Dermis microvascular lymphatic vessel endothelial cell (primary cell): ENCODE measurements around the gene NDFIP1. TPM values are rescaled to one million over a fixed set of nuclear protein-coding genes. Genes with fewer than 3 reads are reported as not detected.
"Not testable (repeated sequence)": the region's sequence is repeated elsewhere in the genome, so short reads cannot be mapped to it uniquely, and the experiment has no call there.

ENCODE experiments used
- DNase-seq, 2 donors: peaks; one replicate each; pipeline versions ENCODE4 v3.0.0 to v3.0.0-alpha.2; 2010; ENCODE audit warnings: low read depth in 2 of 2
- total RNA-seq: library from RNA; depleted of rRNA; stranded (reverse); fragments of >200 nt; gene quantifications from 2 replicates; pipeline ENCODE4 v1.2.1, GENCODE V29; 2014

The NDFIP1 gene, protein sequence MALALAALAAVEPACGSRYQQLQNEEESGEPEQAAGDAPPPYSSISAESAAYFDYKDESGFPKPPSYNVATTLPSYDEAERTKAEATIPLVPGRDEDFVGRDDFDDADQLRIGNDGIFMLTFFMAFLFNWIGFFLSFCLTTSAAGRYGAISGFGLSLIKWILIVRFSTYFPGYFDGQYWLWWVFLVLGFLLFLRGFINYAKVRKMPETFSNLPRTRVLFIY
- 32.9 and 46.5 TPM in 2 replicates for total RNA-seq

DNA sequence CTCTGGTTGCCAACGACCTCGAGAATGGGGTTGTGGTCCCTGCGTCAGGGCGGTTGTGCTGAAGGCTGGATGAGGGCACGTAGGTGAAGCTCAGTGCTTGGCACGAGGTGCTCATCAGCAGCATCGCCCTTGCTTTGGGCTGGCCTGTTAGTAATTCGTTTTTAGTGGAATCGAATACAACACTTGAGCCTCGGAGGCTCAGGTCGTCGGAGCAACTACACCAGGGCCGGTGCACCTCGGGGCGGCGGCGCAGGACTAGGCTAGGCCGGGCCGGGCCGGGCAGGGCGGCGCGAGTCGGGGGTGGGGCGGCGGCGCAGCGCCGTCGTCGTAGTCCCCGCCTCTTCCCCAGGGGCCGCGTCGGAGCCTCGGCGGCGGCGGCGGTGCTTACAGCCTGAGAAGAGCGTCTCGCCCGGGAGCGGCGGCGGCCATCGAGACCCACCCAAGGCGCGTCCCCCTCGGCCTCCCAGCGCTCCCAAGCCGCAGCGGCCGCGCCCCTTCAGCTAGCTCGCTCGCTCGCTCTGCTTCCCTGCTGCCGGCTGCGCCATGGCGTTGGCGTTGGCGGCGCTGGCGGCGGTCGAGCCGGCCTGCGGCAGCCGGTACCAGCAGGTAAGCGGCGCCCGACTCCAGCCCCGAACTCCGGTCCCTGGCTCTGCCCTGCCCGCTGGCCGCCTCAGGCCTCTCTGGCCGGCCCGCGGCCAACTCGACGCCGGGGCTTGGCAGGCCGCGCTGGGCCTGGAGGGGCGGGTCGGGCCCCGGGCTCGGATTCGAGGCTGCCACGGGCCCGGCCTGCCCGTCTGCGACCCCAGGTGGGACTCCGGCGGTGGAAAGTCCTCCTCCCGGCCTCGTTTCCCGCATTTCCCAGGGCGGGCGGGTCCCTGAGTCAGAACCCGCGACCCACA is at the start of gene NDFIP1:
TSS of gene NDFIP1 (plus strand) at position 348 of the 899 bp plus-strand sequence. CDS start at position 544, 196 bp downstream.
- peak; percentile 22 to 86 for DNase-seq

DNA sequence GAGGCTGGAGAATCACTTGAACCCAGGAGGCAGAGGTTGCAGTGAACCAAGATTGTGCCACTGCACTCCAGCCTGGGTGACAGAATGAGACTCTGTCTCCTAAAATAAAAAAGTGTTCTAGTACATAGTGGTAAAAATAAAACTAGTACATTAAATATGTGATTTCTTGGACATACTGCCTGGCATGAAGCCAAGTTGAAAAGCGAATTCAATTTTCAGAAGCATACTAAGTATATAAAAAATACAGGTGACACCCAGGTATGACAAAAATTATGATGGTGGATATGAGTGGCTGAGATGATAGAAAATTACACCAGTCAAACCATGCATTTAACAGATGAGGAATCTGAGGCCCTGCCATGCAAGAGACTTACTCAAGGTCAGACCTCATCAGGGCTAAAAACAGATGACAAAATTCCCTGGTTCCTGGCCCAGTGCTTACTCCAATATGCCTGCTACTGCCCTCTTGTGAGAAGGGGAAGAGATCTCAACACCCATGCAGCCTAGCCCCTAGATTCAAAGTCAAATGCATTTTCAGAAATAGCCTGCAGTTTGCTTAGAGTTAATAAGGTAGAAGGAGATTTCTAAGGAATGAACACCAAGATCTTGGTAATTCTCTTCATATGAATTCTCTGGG is 49.2 kb upstream of the NDFIP1 start:
- DNase-seq, result no peak

DNA sequence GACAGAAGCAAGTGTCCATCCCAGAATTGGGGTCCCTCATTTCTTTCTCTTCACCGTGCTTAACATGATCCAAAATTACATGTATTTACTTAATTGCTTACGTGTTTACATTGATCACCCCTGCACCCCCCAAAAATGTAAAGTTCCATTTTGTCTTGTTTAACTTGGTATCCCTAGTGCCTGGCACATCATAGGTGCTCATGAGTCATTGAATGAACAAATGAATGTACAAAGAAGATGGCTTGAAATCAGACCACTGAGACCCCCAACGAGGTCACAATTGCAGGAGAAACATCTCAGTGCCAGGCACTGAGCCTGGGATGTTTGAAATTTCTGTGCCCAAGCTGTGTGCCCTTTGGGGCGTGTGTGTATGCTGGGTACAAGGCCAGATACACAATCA is 45.2 kb upstream of the NDFIP1 start:
- no peak for DNase-seq

DNA sequence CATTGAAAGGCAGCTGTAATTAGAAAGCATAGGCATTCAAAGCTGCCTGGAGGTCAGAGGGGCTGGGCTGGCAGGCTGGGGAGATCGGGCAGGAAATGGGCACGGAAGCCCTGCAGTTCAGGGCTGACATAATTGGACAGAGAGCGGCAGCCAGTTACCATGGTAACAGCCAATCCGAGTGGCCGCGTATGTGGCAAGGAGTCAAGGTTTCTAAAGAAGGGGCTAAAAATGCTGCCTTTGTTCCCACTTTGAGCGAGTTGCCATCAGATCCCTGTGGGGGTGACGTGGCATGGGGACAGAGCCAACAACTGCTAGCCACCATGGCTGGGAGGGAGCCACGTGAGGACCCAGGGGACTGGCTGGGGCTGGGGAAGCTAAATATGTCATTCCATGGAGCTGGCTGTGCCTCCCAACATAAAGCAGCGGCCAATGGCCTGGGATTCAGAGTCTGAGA is 44.7 kb upstream of the NDFIP1 start:
- DNase-seq, result peak; percentile 34 to 57

DNA sequence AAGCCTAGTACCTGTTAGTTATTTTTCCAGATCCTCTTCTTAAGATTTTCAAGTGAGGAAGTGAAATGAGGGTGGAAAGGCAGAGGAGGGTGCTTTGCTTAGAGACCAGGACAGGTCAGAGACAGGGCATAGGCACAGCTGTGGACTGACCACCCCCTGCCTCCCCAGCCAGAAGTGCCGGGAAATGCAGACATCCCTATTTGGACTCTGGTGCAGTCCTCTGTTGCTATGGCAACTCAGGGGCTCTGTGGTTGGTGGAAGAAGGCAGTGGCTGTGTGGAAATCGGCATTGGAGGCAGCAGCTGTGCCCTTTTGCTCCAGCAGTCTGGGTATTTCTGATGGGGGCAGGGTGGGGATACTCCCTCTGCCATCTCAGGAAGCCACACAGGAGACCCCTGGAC is 43.3 kb upstream of the NDFIP1 start:
- DNase-seq, result no peak

DNA sequence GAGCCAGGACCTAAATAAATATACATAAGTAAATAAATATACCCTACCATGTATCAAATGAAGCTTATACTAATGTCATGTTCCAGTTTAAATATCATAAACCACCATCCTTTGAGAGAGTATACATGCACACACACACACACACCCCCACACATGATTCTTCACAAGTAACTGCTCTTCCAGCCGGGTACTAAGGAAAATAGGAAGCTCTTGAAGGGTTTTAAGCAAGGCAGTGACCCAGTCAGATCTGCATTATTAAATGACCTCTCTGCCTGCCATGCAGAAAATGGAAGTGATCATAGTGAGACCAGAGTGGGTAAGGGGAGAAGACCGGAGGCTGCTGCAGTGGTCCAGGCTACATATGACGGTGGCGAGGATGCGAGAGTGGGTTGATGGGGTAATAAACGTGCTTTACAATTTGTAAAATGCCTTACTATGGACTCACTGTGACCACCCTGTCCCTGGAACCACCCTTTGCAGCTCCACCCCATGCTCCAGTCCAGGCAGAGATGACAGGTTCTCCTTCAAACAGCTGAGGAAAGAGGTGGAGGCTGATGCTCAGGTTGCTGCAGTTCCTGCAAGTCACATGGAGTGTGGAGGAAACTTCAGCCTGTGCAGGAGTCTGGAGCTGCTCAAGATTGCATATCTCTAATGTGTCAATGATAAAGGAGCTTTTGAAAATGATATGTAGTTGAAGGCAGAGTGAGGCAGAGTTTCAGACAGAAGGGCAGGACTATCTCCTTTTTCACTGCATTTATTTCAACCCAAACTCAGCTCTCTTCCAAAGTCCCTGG is 38.8 kb upstream of the NDFIP1 start:
- DNase-seq, result no peak

DNA sequence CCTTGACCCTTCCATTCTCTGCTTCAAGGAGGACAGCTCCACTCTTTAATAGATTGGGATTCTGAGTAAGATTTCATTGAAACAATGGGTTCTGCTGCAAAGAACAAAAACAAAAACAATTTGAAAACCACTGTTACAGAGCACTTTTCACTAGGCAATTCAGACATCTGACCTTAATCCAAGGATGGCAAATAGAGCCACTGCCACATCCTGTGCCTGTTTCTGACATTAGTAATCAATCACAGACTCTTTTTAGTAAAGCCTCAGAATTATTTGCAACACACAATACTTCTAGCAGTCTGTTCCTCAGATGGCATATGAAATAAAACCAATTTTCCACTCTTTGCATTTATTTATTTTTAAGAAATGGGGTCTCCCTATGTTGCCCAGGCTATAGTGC is 37.8 kb upstream of the NDFIP1 start:
- no peak for DNase-seq

DNA sequence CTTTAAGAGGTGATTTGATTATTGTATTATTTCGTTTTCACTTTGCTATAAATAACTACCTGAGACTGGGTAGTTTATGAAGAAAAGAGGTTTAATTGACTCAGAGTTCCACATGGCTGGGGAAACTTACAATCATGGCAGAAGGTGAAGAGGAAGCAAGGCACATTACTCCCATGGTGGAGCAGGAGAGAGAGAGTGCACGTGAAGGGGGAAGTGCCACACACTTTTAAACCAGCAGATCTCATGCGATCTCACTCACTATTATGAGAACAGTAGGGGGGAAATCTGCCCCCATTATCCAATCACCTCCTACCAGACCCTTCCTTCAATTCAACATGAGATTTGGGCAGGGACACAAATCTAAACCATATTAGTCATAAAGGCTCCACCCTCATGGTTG is 36.1 kb upstream of the NDFIP1 start:
- DNase-seq, result no peak

DNA sequence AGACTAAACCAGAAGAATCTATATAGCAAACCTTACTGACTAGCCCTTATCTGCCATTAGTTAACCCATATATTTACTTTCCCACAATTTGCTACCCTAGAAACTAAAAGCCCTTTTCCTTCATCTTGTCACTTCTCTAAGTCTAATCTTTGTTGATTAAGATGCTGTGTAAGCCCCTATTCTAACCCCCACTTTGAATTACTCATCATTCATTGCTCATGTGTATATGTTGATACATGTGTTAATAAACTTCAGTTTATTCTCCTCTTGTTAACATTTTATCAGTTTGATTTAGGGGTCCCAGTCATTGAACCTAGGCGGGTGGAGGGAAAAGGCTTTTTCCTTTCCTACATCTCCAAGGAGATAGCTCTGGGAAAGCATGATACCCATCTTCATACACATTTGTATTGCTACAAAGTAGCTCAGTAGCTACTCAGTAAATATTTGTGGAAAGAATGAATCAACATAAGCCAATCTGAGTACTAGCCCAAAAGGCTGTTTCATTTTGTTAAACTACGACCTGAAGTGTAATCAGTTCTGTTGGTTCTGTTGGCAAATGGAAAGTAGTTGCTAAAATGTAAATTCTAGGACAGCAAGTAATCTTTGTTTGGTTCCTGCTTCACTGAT is 35.1 kb upstream of the NDFIP1 start:
- no peak for DNase-seq

DNA sequence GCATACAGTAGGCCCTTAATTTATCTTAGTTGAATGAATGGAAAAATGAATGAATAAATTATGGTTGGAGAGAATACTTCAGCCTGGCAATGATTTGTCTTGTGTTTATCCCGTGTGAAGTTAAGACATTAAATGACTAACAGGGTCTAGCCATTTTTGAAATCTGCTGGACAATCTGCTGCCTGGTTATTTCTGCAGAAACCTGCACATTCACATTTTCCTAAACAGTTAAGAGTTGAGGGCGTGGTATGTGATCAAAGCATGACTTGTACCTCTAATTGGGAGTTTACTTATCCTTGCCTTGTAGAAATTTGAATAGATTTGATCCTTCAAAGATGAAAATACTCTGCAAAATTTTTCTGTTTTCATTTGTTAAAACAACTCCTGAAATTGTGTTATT is 34.6 kb upstream of the NDFIP1 start:
- no peak for DNase-seq

DNA sequence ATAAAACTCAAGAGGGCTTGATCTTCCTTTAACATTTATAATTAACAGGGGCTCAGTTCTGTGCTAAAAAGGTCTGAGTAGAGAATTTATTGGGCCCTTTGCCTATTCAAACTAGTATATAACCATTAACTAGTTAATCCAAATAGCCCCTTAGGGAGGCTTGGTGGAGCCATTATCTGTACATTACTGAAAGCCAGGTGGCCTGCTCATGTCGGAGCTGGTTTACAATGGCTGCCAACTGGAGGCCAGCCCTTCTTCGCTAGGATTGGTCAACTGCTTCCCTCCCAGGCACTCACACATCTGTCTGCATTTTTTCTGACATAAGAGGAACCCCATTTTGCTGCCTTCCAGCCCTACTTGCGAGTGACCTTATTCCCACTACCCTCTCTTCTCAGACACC is 30.4 kb upstream of the NDFIP1 start:
- DNase-seq, result no peak

DNA sequence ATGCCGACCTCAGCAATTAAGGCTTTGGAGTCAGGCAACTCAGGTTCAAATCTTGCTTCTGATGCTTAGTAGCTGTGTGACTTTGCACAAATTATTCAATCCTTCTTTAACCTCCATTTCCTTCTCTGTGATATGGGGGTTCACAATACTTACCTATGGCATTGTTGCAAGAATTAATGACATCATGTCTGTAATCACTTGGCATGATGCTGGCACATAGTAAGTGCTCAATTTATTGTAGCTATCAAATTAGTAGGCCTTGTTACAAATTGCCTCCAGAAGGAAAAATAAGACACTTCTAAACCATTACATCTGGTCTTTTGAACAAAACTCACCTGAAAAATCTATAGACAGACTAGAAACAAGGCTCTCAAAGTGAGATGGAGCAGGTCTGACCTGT is 29.9 kb upstream of the NDFIP1 start:
- no peak for DNase-seq

DNA sequence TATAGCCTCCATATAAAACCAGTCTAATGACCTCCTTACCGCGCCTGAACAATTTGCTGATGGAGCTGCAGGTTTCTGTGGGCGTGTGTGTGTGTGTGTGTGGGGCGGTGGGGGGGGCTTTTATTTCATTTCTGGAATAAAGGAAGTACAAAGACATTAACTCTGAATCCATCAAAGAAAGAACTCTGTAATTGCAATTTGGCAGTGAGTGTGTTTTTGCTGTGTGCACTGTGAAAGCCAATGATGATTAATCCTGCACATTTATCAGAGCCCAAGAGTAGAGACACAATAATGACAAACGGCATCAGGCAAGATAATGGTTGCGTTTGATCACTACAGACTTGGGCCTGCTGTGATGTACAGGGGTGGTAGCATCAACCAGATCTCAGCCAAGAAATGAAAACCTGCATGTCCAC is 29.3 kb upstream of the NDFIP1 start:
- DNase-seq, result no peak

DNA sequence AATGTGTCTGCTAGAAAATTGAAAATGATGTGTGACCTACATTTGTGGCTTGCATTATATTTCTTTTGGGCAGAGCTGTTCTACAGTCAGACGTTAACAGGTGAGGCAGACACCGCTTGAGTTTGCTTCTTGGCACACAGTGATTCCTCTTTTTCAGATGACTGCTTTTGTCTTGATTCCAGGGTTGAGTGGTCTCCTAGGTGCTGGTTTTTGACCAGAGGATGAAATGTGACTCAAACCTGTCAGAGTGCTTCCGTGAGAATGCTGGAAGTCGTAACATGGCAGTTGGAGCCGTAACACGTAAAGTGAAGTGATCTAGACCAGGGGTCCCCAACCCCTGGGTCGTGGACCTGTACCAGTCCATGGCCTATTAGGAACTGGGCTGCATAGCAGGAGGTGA is 28.3 kb upstream of the NDFIP1 start:
- no peak for DNase-seq

DNA sequence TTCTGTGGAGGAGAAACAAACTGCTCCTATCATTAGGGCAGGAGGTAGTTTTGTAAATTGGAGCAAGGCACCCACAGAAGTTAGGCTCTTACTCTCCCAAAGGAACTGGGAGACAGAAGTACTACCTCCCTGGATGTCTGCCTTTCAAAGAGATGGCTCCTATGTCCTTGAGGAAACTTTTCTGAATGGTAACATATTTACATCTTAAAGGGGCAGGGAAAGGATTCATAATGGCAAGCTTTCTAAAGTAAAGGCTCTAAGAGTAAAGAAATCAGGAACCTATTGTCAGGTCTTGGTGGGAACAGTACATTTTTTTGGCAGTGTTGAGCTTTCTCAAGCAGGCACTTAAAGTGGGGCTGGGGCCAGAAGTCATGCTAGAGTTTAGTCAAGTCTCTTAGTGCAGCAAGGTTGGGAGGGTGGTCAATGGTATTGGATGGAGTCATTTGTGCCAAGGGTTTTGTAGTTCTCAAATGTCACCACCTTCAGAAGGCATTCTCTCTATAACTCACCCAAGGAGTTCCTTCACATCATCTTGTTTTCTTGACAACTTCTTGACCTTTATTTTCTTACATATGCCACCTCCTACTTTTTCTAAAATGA is 26.3 kb upstream of the NDFIP1 start:
- no peak for DNase-seq

DNA sequence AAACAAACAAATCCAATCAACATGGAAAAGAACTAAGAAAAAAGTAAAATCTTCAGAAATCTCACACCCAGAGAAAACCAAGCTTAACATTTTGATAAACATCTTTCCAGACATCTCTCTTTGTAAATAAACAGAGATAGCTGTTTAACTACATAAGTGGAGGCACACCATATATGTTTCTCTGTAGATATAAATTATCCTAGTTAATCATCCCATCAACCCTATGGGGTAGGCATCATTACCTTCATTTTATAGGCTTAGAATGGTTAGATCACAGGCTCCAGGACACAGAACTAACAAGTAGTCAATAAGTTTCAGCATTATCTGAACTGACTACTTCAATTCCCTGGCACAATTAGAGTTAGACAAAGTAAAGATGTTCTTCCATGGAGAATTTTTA is 22.4 kb upstream of the NDFIP1 start:
- no peak for DNase-seq

DNA sequence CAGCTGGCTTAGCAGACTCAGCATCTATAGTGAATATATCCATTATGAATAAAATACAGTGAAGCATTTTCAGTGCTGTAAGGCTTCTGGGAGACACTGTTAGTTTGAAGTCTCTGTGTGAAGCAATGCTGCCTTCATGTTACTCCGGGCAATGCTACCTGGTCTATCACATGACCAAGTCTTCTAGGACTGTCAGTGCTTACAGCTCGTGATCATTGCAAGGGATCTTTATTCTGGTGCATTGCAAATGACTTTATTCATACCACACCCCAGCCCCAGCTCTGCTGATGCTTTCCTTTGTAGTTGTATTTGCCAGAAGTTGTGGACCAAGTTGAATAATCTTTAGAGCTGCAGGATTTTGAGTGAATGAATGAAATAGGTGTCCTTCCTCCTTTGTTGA is 21.9 kb upstream of the NDFIP1 start:
- DNase-seq, result no peak

DNA sequence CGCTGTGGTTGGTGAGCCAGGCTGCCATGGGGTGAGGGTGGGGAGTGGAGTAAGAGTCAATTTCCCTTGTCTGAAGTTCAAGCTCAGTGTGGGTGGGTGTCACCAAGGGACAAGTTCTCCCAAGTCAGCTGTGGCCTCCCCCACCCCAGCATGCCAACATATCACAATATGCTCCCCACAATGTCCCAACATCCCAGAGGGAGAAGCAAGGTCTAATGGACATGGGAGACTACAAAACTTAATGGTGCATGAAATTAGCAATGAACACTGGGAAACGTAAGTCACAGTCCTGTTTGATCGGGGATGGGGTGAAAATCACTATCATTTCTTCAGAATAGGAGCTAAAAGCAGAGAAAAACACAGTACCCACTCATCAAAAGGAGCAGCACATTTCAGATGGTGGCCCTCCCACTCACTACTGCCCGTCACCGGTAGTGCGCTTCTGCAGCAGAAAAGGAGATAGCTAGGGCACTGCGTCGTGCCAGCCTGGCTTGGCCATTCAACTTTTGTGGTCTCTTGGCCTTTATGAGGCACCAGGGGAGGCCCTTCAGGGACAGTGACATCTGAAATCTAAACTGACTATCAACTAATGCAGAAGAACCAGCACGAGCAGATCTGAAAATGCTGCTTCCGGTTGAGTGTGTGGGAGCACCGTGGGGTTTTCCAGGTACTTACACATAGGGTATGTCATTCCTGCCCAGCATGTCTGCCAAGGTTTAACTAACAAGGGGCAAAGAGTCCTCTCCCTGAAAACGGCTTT is 20.5 kb upstream of the NDFIP1 start:
- DNase-seq, result no peak

DNA sequence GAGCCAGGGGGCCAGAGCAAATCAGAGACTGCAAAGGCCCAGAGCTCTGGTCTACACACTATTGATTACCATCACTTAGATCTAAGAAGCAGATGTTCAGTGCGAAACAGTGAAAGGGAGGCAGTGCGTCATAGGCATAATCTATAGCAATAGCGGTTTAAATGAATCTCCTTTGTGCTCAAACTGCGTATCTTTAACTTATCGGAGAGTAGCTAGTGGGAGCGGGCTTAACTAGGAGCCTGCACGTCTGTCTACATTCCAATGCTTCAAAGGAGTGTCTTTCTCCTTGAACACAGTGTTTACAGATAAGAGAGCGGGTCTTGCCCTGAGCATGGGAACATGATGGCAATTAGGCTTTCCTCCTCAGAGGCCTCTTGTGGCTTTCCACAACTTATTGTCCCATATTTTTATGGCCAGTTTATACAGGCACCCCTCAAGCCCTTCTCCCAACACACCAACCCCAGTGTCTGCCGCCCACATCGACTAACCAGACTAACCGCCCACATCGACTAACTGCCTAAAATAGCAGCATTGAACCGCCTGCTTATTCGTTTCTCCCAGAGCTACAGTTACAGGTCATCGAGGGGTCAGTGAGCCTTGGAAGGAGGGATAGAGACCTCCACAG is 19.6 kb upstream of the NDFIP1 start:
- not testable (repeated sequence) for DNase-seq

DNA sequence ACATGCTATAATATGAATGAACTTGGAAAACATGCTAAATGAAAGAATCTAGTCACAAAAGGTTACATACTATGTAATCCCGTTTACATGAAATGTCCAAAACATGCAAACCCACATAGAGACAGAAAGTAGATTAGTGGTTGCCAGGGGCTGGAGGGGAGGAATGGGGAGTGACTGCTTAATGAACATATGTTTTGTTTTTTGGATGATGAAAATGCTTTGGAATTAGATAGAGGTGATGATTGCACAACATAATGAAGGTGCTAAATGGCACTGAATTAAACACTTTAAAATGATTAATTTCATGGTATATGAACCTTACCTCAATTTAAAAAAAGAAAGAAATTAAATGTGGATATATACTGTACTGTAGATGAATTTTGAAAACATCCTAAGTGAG is 17.6 kb upstream of the NDFIP1 start:
- DNase-seq, result no peak
